Dedifferentiated amniotic fluid mesenchymal stem cell (primary cell): Measurements from ENCODE around the gene ARID1B.

Source experiments
- DNase-seq: peaks from one replicate; pipeline ENCODE4 v3.0.0-alpha.2; 2016; ENCODE audit errors: extremely low spot score

ARID1B gene

DNA sequence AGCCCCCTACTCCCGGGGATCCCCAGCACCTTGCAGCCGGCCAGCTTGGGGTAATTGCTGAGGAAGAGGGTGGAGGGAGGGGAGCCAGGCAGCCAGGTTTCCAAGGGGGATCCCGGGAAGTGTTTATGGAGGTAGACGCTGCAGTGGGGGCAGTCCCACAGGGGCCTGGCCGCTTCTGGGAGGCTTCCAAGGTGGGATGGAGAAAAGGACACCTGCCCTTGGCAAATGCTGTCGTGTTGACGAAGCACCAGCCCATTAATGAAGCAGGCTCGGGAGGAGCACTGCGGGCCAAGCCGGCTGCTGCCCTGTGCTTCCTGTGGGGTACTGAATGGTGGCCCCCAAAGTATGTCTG, 463.8 kb downstream of the ARID1B start:
- no peak for DNase-seq

DNA sequence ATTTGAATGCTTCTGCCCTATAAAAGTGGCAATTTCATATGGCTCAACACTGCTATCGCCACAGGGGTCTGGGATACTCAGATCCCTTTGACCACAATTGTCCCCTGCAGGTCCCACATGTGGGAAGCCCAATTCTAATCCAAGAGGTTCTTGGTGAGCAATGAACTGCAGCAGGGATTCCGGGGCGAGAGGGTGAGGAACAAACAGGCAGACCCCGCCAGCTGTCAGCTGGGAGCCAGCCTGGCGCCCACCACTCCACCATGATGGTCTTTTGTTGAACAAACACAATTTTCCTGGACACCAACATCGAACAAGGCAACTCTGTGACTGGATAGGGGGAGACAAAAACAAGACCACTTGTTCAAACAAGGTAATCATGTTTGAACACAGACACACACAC, 465.6 kb downstream of the ARID1B start:
- no peak for DNase-seq

DNA sequence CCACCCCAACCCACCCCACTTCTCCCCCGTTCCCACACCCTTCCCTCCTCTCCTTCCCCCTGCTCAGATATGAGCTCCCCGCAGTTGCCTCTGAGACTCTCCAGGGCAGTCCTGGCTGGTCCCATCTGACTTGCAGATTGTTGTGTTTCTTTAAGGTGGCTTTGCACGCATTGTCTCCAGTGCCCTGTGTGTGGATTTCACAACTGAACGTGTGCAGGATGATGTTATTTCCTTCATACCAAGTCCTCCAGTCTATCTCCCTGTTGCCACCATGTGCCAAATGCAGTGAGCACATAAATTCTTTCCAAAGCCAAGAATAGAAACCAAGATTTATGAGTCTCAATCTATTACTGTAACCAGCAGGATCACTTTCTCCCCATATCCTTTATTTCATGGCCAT, 467.0 kb downstream of the ARID1B start:
- peak; percentile 76 for DNase-seq

DNA sequence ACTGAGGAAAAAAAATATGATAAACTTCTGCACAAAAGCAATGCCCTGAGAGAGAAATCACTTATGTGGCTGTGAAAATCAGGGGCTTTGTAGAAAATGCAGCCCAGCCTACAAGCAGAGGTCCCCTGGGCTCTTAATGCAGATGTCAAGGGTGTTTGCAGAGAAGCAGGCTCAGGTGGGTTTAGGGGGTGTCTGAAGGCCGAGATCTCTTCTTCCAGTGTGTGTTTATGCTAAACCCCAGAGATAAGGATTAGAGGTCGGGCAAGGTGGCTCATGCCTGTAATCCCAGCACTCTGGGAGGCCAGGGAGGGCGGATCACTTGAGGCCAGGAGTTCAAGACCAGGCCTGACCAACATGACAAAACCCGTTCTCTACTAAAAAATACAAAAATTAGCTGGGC, 467.6 kb downstream of the ARID1B start:
- no peak for DNase-seq

DNA sequence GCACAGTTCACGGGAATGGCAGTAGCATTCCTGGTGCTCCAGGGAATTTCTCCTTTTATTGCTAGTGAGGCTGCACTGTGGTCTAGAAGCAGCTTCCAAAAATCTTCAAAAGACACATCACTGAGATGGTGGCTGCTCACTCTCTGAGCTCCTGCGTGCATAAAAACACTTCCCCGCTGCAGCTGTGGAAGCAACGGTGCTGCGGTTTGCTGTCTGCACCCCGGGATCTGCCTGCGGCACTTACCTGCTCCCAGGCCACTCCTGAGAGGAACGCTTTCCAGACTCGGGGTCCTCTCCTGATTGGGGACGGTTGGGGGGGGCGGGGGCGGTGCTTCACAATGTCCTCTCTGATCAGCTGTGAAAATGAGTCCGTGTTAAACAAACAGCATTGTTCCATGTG, 468.3 kb downstream of the ARID1B start:
- no peak for DNase-seq

DNA sequence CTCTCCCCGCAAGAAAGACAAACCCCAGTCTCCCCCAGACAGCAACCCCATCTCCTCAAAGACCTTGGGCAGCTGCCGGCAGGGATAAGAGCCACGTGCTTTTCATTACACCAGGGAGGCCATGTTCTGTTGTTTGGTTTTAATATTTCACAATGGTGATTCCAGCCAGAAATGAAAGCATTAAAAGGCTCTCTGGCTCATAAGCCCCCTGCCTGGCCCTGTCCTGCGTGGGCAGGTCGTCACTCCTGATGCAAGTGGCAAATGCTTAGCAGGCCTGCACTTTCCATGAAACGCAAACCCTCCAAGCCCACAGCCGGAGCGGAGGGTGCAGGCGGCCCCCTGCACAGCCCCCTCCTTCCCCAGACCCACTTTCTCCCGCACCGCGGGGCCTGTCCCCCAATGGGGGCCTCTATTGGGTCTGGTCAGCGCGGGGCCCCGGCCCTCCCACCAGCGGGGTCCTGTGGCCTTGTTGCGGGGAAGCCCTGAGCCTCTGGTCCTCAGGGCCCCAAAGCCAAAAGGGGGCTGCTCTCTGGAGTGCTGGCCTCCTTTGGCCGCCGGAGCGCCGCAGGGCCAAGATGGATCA, 469.0 kb downstream of the ARID1B start:
- no peak for DNase-seq

DNA sequence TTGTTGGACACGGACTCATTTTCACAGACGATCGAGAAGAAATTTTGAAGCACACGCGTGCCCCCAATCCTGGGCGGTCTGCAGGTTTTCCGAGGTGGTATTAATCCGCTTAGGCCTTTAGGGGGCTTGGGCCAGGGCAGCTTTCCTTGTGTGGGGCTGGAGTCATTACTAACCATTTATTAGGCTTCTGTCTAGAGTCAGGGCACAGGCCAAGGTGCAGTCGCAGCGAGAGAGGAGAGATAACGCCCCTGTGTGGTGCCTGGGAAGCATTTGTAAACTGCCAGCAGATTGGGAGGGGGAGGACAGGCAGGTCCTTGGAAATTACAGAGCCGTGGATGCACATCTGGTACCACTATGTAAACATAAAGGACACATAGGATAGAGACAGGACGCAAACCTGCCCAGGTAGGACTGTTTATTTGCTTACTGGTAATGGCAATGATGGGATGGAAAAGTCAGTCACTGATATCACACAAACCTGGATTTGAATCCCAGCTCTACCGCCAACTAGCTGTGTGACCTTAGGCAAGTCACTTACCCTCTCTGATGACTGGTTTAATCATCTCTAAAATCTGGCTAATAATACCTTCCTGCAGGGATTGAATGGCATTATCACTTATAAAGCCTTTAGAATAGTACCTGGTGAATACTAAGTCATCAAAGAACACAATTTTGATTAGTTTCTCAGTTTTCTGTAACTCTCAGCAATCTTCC, 469.8 kb downstream of the ARID1B start:
- no peak for DNase-seq

DNA sequence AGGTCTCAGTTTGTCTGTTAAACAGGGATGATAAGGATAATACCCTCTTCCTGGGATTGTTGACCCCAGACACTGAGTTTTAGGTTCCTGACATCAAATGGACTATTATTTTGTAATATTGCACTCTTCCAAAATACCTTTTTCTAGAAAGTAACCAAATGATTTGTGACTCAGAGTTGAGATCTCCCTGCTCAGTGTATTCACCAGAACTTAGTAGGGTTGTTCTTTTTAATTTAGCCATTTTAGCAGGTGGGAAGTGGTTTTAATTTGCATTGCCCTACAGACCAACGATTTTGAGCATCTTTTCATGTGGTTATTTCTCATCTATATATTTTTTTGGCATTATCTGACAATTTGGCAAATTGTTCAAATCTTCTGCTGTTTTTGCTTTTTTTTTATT, 471.1 kb downstream of the ARID1B start:
- DNase-seq: no peak

DNA sequence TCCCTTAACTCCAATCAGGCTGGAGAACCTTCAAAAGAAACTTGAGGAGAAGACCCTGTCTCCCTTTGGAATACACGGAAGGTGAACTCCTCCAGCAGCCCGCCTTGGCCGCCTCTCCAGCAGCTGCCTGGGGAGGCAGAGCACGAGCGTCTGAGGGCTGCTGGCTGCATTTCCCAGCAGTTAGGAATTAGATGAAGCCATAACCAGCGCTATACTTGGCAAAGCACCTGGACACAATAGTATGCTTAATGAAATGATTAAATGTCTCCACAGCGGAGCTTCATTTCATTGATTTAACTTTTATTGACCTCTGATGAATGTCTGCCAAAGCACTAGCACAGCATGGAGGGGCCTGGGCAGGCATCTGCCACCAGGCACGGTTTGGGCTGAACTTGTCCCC, 472.6 kb downstream of the ARID1B start:
- DNase-seq: no peak

DNA sequence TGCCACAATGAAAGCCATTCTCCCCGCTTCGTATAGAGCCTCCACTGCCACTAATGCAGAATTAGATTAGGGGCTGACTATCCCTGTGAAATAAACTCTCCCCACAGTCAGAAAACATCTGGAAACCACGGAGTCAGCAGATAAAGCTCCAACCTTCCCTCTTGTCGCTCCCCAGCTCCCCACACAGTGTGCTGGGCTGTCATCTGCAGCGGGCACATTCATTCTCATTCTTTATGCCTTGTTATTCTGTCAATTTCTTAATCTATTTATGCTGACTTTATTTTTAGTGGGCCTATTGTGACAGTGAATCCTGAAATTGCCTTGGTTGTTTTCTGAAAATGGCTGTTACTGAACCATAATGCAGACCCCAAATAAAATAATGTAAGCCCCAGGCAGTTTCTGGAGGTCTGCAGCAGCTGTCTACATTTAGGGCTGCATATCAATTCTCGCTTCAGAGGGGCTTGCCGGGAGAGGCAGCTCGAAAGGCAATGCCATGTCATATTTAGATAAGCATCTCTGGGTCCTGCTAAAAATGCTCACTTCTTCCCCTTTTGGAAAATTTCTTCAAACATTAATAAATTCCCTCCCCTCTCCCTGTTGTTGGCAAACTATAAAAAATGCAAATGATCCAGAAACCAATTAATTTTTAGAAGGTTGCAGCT, 474.5 kb downstream of the ARID1B start:
- no peak for DNase-seq

DNA sequence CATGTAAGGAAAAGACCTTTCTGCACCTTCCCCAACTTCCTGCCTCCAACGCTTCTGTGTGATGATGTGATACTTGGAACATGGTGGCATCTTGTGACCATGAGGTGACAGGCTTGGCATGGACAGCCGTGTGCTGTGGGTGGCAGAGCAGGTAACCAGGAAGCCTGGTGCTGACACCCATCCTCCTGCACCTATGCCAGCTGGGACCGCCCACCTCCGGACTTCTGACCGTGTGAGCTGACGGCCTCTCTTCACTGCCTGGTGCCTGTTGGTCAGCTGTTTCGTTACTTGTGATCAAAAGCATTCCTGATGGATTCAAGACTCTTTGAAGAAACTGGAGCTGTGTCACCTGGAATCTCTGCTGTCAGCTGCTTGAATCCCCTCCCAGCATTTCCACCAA, 475.8 kb downstream of the ARID1B start:
- no peak for DNase-seq

DNA sequence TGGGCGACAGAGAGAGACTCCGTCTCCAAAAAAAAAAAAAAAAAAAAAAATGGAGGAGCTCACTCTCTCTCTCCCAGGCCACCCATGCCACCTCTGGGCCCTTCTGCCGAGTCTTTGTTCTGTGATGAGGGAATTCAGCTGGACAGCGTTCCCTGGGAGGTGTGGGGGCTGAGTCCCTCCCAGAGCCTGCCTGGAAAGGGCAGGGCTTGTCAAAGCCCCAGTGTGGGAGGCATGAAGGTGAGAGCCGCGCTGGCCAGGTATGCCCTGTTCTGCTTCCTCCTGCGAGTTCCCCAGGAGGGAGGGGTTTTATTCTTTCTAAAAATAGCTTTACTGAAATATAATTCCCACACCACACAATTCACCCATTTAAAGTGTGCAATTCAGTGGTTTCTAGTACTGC, 476.5 kb downstream of the ARID1B start:
- DNase-seq: no peak

DNA sequence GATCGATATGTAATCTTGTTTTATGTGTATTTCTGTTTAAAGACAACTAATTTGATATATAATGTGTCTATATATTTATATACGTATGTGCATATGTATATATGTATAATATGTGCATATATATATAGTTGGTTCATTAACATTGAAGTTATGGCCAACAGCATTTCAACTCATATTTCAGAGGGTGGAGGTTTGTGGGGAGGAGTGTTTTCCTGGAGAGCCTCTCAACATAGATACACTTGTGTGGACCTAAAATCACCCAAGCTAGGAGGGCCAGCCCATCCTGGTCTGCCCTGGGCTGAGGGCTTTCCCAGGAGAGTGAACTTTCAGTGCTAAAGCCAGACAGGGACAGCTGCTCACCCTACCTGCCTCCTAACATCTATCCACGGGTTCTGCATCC, 477.4 kb downstream of the ARID1B start:
- DNase-seq: no peak

DNA sequence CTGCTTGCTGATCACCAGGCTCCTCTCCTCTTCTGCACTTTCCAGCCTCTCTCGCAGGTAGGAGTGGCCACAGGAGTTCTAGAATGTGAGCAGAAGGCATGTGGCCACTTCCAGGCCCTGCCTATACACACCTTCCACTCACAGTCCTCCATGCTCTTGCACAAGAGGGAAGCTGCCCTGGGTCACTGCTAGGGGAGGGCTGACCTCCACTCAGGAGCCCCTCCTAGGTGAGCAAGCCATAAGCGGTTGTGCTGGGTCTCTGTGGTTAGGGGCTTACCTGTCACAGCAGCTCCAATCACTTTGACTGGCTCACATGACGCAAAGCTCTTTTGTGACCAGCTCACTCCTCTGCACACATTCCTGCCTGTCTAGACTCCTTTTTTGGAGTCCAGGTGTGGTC, 477.9 kb downstream of the ARID1B start:
- no peak for DNase-seq

DNA sequence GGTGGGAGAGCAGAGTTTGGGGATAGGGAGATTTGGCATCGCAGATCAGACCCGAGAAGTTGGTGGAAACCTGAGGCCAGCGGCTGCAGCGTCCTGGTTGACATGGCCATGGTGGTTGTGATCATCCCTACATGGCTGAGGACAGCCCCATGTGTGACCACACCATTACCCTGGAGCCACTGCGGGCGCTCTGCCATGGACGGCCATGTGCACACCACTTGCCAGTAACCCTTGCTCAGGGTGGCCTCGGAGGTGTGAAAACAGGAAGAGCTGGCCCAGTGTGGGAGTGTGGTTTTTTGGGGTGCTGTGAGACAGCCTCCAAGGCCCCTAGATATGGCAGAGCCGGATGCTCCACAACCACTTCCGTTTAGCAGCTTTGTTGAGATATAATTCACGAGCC, 481.7 kb downstream of the ARID1B start:
- DNase-seq: no peak

DNA sequence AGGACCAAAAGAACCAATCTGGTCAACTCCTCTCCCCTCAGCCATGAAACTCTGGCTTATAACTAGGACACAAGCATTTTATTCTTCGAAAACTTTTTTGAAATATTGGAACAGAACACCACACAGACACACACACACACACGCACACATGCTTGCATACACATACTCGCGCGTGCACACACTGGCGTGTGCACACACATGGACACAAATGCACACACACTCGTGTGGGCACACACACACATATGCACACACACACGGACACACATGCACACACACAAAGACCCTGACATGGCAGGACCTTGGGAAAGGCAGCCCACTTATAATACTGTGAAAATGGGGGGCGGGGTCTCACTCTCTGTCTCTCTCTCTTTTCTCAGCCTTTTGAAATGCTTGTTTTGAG, 482.3 kb downstream of the ARID1B start:
- DNase-seq: no peak
